HG02981 (cell line): ENCODE data around the gene CBX3.
"Not testable (repeated sequence)": the region's sequence is repeated elsewhere in the genome, so short reads cannot be mapped to it uniquely, and the experiment has no call there.

Experiments used
- ATAC-seq: cut with Tn5 transposase; IDR thresholded peaks from one replicate; pipeline ENCODE4 v1.9.1; 2021; ENCODE audit warnings: mild to moderate bottlenecking, moderate library complexity; ENCODE audit not compliant: unreplicated experiment

Gene CBX3

GRCh38 chr7:26187380-26188205 is 14.0 kb upstream of the CBX3 start:
- no peak for ATAC-seq

- no peak for ATAC-seq
Observed at GRCh38 chr7:26188206-26188956, 13.2 kb upstream of the CBX3 start.

- ATAC-seq, result no peak
Observed at GRCh38 chr7:26188957-26189541, 12.5 kb upstream of the CBX3 start.

DNA sequence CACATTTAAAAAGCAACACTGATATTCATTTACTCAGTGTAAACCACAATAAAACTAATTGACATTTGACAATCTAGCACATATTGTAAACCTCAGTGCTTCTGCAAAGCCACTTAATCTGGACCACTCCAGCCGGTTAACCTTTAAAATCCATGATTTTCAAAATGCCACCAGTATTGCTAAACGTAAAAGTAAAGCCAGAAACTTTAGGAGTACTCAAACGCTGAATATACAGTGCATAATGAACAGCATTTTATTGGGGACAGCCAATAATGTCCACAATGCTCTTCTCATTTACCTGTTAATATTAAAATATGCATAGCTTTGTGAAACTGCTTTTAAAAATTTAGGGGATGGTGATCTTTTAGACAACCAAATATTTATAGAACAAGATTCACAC is 11.8 kb upstream of the CBX3 start:
- ATAC-seq, result no peak

DNA sequence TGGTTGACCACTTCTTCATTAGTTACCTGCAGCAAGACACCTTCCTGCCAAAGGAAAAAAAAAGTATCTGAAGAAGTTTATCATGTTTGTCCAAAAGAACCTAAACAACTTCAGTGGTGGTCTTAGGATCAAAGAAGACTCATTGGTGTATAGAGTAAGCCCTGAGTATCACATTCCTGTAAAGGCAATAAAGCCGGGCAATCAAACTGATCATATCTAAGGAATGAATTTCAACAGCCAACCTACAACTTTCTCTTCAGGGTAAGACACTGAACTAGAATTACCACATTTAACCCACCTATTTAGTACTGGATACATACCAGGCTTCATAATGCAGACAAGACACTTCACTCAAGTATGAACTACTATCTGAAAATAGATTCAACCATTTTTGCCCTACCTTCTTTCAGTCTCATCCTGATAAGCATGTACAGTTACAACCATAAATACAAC is 11.1 kb upstream of the CBX3 start:
- no peak for ATAC-seq

GRCh38 chr7:26191233-26191973 is 10.1 kb upstream of the CBX3 start:
- no peak for ATAC-seq

GRCh38 chr7:26191974-26192479 is 9.5 kb upstream of the CBX3 start:
- ATAC-seq, result no peak

DNA sequence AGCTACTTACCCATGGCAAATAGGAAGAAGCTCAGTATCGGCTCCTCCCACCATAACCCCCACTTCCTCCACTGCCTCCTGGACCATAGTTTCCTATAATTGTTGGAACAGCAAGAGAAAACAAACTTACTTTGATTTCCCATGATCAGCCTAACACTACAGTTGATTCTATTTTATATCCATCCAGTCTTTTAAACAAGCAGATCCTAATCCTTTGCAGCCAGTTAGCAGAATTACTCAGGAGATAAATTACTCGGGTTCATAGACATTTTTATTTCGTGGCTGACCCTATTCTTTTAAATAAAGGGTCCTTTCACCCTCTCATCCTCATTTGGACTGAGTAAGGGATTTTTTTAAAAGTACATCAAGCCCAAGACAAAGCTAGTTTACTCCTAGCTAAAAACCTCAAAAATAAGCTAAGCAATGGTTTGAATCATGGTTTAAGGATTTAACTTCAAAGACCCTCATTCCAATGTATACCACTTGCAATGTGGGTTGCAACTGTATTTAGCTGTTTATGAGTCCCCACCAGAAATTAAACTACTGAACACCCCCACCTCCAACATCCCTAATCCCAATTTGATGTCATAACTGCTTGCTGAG is 9.0 kb upstream of the CBX3 start:
- ATAC-seq, result no peak

- ATAC-seq, result no peak
Observed at GRCh38 chr7:26193432-26194207, 7.9 kb upstream of the CBX3 start.

GRCh38 chr7:26194764-26195163 is 6.8 kb upstream of the CBX3 start:
- ATAC-seq, result not testable (repeated sequence)

DNA sequence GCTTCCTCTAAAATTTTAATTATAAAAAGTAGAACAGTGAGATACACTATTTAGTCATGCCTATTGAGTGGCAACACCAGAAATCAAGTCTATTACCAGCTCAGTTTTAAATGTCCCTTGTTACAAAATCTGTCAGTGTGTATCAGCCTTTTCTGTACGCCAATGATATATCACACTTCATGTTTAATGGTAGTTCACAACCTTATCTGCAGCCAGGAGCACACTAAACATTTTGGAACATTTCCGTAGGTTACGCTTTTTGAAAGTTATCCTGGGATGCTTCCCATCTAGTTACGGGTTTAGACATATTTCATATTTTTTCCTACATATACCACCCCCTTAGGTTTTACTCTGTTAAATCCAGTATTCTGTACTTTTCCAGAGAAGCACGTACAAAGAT is 6.4 kb upstream of the CBX3 start:
- ATAC-seq, result no peak

GRCh38 chr7:26195867-26196657 is 5.5 kb upstream of the CBX3 start:
- no peak for ATAC-seq

DNA sequence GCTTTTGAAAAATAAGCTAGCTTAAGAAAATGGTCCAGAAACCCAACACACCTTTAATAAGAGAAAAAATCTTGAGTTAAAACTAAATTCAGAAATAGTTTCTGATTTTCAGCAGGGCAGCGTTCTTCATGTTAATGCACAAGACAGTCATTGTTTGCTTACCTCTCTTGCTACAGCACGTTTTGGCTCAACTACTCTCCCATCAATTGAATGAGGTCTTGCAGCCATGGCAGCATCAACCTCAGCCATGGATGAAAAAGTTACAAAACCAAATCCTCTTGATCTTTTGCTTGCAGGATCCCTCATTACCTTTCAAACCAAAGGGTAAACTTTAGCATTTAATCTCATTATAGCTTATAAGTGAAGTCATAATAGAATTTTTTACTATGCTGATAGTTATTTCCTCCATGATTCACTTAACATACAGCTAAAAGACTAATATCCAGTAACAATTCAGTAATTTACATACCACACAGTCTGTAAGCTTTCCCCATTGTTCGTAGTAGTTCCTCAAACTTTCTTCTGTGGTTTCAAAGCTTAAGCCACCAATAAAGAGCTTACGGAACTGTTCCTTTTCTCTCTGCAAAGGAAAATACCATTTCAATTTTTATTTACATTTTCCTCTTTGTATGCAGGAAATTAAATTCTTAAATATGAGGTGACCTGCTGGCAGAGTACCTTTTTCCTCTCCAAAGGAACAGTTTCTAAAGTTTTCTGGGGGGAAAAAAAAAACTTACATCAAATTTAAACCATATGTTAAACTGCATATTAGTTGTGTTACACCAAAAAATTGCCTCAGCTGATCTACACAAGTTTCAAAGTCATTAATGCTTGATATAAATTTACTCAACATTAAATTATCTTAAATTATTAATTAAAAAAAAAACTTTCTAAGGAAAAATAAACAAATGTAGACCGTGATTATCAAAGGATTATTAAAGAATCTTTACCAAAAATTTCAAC is 4.1 kb upstream of the CBX3 start:
- ATAC-seq, result no peak

DNA sequence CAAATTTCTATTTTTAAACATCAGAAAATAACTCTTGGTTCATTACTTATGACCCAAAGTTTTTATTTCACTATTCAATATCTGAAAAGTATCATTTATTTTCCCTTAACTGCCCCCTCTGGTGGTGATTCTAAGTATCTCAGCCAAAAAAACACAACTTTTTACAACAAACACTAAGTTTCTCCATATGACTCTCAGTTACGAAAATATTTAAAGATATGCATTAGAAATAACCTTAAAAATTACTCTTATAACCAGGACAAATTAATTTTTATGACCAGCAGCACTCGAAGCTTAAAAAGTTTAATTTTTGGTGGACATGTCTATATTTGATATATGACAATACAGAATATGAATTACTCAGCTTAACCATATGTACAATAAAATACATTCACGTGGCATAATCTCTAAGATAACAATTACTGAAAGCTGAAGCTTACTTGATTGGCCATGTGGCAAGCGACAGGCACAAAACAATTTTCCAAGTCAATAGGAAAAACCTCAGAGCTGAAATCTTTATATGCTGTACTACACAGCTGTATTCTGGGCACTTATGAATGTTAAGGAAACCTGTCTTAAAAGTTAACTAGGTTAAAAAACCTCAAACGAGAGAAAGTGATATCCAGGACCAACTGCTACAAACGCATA is 3.3 kb upstream of the CBX3 start:
- ATAC-seq, result no peak

DNA sequence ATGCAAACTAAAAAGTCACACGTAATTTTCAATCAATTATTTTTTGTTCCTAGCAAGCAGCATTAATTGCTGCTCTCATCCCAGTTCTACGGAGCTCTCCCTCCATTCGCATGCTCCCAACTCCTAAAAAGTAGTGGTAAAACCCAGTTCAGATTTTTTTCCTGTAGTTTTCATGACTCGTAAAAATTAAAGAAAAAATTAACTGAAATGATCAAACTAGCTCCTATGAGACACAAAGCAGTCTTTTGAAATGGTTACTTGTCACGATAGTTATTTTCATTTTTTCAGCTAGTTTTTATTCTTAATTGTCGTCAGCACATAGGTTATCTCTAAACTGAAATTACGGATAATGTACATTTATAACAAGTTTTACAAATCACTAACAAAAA is 2.8 kb upstream of the CBX3 start:
- no peak for ATAC-seq

DNA sequence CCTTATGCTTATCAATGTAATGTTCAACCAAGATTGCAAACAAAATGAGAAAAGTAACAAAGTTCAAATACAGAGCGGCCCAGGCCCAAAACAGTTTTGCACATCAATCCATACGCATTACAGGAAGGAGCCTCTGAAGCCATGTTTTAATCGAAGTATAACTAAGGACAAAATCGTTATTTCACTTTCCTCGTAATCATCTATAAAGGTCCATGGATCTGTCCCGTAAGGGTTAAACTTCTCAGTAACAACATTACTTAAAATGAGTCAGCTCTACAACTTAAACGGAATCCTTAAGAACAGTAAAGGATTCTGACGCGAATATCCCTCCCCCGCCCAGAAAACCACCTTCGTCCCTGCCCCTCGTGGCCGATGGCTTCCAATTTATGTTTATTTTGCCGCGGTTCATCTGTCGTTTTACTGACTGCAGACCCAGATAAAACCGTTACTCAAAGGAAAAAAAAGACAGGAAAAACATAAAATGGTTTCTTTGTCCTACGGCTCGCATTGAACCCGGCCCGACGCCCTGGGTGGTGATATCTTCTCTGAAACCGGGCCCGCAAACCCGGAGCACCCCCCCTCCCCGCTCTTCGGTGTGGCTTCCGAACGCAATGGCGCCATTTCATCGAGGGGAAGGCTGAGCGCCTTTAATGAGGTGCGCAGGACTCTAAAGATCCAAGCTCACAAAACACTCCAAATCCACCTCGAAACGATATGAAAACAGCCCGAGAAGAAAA is 2.1 kb upstream of the CBX3 start:
- no peak for ATAC-seq

DNA sequence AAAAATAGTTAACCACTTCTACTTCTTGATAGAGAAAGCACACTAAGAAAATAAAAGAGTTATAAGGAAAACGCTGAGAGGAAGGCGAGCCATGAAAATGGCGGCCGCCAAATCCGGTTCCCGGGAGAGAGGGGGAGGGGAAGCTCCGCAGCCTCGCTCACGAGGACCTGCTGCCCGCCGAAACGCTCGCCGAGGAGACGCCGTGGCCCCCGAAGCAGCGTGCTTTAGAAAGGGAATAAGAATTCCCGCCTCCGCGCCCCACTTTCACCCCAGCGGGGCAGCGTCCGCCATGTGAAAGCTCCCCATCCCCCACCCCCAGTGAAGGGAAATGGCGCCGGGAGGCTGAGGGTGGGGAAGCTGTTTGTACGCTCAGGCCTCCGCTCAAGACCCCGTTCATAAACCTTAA is 1.5 kb upstream of the CBX3 start:
- ATAC-seq, result peak; percentile 2
